HG03342 (cell line): ENCODE results near the gene MT1G.
"Not testable (repeated sequence)": the region's sequence is repeated elsewhere in the genome, so short reads cannot be mapped to it uniquely, and the experiment has no call there.

Experiments
- ATAC-seq: cut with Tn5 transposase; IDR thresholded peaks from one replicate; pipeline ENCODE4 v1.9.1; 2021; ENCODE audit warnings: mild to moderate bottlenecking, moderate library complexity; ENCODE audit not compliant: unreplicated experiment

MT1G gene

DNA sequence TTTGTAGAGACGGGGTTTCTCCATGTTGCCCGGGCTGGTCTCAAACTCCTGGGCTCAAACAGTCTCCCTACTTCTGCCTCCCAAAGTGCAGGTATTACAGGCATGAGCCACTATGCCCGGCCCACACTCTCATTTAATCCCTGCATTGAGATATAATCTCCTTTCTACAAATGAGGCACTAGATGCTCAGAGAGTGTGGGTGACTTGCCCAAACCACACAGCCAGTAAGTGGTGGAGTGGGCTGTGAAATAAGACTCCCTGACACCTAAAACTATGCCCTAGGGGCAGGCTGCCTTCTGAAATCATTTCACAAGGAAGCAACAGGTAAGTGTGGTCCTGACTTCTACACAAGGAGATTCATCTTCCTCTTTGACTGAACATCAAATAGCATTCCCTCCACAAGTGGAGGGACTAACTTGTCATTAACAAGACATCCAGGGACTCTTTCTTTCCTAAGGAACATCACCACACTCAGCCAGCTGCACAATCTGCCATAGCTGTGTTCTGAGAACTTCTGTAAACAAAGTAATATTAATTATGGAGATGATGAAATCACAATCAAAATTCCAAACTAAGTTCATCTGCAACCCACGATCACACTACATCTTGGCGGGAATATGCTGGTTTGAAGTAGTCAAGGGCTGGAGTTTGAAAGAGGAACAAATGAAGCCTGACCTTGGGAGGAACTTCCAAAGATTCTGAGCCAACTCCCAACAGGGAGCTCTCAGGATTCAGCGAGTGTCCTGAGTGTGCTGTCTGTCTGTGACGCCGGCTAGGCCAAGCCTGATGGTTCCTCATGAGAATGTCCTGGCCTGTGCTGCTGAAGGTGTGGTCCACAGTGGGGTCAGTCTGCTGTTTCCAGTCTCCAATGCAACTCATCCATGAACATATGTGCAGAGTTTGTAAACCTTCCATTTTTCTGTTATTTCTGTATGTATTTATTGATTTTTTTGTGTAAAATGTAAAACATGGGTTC is 2.3 kb downstream of the MT1G start:
- not testable (repeated sequence) for ATAC-seq

DNA sequence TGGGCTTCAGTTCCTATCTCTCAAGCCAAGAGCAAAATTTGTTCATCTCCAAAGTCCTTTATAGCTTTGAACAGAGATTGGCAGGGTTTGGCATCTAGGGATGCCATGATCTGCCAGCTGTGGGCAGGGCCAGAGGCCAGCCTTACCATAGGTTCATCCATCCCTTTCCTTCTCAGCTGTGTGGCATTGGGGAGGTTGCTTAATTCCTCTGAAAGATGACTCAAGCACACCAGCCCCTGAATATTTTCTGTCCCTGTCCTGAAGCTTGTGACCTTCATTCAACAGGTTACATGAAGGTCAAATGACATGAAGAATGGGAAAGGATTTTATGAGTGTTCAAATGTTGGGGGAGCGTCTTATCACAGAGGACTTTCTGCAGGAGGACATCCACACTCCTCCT is 3.4 kb downstream of the MT1G start:
- no peak for ATAC-seq

DNA sequence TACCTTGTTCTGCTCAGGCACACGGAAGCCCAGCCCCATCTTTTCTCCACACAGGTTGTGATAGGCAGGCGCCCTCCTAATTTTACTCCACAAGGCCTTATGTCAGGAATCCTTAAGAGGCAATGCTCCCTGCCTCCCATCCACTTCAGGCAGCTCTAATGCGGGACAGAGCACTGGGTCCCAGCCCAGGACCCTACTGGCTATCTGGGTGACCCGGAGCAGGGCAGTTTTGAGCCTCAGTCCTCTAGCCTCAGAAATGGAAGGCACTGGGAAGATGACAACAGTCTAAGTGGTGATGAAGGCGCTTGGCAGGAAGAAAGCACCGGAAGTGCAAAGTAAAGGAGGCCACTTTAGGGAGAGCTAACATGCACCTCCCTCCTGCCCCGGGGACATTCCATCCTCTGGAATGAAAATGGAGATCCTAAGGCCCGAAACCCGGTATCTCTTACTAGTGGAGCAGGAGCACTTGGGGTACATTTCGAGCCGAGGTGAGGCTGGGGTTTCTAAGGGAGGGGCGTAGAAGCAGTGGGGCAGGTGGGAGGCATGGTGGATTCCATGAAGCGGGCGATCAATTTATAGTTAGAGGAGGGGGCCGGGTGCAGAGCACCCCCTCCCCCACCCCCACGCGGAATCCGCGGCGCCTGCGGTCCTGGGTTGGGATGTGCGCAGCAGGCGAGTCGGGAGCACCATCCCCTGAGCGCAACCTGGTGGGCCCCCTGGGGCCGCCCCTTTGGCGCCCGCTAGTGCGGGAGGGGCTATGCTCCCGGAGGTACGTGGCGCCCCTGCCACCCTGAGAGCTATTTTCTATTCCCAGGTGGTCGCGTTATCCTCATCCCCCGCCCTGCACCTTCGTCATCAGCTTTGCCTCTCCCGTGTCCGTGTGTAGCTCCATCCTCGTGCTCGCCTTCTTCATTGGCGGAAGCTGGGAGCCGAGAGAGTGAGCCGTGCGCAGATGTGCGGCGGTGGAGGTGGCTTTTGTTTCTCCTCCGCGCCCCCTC is 5.2 kb downstream of the MT1G start:
- no peak for ATAC-seq

DNA sequence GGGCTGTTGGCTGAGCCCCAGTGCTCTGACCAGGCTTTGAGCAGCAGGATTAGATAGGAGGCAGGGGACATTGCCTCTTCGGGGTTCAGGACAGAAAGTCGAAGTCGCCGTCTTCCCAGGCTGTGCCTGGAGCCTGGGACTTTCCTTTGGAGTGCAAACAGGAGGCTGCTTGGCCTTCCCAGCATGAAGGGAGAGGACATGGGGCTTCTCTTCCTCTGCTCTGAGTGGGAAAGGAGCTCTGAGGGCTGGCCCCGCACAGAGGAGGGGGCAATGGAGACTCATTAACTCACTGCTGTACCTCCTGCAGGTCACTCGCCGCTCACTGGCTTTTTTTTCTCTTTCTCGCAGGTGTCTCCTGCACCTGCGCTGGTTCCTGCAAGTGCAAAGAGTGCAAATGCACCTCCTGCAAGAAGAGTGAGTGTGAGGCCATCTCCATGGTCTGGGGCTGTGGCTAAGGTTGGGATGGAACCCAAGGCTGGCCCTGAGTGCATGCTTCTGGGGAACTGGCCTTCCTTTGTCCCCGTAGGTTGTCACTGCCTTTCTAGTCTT is 9.5 kb downstream of the MT1G start:
- ATAC-seq: no peak

DNA sequence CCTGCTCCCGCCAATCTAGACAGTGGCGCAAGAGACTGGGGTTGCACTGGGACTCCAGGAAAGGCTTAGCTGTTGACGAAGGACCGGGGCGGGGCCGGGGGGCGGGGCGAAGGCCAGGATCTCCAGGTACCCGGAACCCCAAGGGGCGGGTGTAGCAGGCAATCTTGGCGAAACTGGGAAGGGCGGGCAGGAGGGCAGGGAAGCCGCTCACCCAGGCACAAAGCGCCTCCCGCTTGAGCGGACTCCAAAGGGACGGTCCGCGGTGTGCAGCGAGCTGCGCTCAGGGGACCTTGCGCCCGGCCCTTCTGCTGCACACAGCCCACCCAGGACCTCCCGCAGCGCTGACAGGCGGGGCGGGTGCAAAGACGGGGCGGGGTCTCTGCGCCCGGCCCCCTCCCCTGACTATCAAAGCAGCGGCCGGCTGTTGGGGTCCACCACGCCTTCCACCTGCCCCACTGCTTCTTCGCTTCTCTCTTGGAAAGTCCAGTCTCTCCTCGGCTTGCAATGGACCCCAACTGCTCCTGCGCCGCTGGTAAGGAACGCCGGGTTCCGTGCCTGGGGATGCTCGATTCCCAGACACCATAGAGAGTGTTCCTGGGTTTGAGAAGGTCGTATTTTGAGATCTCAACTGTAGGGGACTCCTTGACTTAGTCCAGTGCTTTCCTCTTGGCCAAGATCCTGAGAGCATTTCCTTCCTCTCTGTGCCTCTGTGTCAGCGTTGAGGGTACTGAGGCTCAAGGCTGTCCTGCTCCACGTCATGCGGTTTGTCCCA is 10.1 kb downstream of the MT1G start, which contains the start of gene MT1F:
Gene MT1F (plus strand): TSS at position 405 of the 772 bp plus-strand sequence. CDS start 100 bp downstream, at position 505.
- ATAC-seq: peak; percentile 52

DNA sequence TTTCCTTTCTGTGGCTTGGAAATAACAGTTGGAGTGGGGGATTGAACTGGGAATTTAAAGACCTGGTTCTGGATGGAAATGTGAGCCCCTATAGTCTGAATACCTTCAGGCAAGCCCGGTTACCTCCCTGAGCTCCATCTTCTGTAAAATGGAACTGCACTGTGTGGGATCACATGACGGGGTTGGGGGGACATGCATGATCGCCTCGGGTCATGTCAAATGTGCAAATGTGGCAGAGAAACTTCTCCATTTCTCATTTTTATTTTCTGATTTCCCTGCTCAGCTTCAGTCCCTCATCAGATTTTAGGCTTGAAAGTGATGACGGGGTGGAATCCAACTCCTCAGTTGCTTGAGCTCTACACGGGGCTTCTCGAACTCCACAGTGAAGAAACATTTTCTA is 14.6 kb downstream of the MT1G start:
- ATAC-seq: no peak

DNA sequence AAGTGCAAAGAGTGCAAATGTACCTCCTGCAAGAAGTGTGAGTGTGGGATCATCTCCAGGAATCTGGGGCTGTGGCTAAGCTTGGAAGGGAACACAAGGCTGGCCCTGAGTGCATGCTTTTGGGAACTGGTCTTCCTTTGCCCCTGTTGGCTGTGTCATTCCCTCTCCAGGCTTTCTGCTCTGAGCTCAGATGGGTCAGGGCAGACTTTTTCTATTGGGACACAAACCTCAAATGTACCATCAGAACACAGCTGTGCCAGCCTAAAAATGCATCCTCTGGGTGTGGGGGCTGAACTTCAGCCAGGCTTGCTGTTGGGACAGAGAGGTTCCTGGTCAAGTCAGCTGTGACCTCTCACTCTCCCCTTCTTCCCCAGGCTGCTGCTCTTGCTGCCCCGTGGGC is 15.3 kb downstream of the MT1G start:
- ATAC-seq: no peak

DNA sequence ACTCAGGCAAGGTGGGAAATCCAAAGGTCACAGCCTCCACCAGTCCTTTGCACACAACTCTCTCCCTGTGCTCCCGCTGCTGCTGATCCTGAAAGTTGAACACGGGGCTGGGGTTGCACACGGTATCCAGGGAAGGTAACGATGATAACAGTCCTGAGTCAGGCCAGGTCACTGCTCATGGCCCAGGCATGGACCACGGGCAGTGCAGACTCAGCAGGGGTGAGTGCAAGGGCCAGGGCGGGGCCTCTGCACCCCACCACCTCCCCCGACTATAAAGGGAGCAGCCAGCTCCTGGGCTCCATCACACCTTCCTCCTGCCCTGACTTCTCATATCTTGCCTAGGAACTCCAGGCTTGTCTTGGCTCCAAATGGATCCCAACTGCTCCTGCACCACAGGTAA is 16.3 kb downstream of the MT1G start, which contains the start of gene MT1B:
Gene MT1B (plus strand): TSS at position 301 of the 400 bp plus-strand sequence. CDS start 68 bp downstream, at position 369.
- no peak for ATAC-seq

DNA sequence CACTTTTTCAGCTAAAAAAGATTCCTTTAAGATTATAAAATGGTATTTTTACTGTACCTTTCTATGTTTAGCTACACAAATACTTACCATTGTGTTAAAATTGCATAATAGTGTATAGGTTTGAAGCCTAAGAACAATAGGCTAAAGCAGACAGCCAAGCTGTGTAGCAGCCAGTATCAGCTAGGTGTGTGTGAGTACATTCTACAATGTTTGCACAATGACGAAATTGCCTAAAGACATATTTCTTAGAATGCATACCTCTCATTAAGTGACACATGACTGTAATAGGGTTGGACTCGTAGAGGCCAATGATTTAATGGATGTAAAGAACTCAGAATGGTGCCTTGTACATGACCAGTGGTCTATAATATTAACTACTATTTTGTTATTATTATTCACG is 18.0 kb downstream of the MT1G start:
- ATAC-seq: no peak

DNA sequence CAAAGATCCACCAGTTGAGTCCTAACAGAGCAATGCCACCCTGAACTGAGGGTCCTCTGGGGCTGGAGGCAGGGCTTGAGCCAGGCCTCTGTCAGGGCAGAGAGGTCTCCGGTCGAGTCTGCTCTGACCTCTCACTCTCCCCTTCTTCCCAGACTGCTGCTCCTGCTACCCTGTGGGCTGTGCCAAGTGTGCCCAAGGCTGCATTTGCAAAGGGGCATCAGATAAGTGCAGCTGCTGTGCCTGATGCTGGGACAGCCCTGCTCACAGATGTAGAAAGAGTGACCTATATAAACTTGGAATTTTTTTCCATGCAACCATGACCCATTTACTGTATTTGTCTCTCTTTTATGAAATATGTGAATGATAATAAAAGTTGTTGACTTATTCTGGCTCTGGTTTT is 18.6 kb downstream of the MT1G start:
- no peak for ATAC-seq

DNA sequence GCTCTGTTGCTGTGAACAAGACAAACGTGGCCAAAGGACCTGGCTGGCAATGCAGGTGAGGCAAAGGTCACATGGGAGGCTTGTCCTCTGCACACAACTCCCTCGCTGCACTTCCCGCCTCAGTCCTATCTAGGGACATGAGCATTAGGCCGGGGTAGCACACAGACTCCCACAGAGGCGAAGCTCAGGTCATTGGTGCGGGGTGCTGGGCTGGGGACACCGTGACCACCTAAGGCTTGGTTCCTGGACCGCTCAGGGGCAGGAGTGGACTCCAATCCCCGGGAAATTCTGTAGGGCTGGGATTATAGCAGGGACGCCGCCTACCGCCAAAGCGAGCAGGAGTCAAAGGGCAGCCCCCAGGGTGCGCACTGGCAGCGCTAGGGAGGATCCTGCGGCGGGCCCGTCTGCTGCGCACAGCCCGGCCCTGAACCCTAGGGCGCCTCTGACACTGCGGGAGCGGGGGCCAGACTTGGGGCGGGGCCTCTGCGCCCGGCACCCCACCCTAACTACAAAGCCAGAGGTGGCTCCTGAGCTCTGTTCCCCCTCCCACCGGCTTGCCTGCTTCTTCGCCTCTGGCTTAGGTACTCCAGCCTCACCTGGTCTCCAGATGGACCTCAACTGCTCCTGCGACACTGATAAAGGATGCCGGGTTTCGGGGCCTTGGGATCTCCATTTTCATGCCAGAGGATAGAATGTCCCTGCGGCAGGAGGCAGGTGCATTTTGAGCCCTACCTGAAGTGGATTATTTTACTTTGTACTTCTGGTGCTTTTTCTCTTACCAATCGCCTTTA is 20.0 kb downstream of the MT1G start:
- no peak for ATAC-seq

DNA sequence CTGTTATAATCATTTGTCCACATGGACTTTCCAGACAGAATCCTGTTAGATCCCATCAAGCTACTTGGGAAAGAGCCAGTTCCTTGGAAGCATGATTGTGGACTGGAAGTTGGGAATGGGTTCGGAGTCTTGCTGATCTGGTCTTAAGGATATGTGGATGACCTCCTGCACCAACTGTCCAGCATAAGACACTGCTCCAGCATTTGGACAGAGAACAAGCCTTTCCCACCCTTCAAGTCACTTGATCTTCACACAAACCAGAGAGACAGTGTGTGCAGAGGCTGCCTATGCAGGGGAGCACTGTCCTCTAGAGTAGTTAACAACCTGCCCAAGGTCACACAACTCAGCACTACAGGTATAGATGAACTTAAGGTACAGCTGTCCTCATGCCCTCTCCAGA is 22.0 kb downstream of the MT1G start:
- no peak for ATAC-seq

DNA sequence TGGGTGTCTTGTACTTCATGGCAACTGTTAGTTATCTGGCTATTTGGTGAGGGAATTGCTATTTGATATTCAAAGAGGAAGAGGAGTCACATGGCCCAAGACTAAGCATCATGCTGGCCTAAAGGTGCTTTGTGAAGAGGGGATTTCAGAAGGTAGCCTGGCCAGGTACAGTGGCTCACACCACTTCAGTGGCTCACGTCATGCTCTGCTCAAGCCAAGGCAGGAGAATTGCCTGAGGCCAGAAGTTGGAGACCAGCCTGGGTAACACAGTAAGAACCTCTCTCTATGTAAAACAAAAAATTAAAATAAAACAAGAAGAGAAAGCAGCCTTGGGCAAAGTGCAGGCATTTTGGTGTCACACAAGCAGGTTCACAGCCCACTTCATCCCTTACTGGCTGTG is 22.6 kb downstream of the MT1G start:
- no peak for ATAC-seq

DNA sequence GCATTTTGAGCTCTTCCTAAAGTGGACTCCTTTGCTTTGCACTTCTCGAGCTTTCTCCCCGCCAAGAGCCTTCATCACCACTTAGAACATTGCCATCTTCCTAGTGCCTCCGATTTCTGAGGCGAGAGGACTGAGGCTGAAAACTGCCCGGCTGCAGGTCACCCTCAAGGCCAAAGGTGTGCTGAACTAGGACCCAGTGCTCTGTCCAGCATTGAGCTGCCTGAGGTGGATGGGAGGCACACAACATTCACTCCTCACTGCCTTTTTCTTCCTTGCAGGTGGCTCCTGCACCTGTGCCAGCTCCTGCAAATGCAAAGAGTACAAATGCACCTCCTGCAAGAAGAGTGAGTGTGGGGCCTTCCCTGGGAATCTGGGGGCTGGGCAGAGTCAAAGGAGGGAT is 24.0 kb downstream of the MT1G start:
- ATAC-seq: no peak

DNA sequence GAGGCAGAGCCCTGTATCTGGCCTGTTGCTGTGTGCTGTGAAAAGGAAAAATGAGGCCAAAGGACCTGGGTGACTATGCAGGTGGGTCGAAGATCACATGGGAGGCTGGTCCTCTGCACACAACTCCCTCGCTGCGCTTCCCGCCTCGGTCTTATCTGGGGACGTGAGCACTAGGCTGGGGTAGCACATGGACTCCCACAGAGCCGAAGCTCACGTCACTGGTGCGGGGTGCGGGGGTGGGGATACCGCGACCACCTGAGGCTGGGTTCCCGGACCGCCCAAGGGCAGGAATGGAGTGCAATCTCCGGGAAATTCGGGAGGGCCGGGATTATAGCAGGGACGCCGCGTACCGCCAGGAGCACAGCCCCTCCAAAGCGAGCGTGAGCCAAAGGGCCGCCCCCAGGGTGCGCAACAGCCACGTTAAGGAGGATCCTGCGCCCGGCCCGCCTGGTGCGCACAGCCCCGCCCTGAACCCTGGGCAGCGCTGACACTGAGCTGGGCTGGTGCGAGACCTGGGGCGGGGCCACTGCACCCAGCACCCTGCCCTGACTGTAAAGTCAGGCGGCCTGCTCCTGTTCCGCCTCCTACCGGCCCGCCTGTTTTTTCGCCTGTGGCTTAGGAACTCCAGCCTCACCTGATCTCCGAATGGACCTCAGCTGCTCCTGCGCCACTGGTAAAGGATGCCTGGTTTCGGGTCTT is 24.6 kb downstream of the MT1G start:
- ATAC-seq: no peak

DNA sequence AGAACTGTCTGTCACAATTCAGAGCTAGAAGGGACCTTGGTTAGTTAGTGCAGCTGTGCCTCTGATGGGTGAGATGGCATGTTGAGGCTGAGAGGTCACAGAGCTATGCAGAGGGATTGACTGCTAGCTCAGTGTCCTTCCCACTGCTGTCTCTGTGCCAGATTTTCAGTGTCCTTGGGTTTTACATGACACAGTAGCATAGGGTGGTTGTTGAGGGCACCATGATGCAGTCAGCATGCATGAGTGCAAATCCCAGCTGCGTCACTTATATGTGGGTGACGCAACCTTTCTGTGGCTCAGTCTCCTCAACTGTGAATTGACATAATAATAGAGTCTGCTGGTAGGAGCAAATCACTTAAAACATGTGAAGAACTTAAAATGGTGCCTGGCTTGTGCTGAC is 26.7 kb downstream of the MT1G start:
- no peak for ATAC-seq

DNA sequence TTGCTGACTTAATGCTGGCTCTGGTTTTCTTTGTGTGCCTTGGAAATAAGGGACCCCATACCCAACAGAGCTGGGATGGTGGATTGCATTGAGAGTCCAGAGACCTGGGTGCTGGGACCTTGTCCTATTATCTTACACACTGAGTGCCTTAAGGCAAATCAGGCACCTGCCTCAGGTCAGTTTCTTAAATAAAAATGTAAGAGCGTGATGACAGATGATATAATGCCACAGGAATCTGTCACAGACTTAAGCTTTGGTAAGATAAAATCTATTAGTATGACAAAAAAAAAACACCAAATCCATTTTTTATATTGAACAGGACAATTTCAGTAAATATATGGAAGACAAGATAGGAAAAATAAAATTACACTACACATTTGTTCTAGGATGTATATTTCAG is 27.8 kb downstream of the MT1G start:
- ATAC-seq: no peak

DNA sequence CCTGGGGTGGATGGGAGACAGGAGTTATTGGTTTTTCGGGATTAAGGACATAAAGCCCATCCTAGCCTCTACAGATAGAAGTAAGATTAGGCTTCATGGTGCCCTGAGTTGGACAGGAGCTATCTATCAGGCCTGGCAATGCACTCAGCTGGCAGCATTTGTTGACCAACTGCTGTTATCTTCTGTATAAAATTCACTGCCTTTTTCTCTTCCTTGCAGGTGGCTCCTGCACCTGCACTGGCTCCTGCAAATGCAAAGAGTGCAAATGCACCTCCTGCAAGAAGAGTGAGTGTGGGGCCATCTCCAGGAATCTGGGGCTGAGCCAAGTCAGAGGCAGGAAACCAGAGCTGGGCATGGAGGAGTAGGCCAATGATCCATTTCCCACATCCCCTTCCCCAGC is 28.8 kb downstream of the MT1G start:
- ATAC-seq: no peak
